Esophagus mucosa (tissue), 1 donor: Measurements from ENCODE around the gene MRPL40. TPM values are rescaled to one million over a fixed set of nuclear protein-coding genes. Genes with fewer than 3 reads are reported as not detected.
"Not testable (repeated sequence)": the region's sequence is repeated elsewhere in the genome, so short reads cannot be mapped to it uniquely, and the experiment has no call there.

ENCODE experiments used
- ATAC-seq: fragments of 200-7000 bp; cut with Tn5 transposase; one replicate; pipeline ENCODE4 v1.9.1; 2020
- total RNA-seq: library from RNA; stranded (reverse); gene quantifications from one replicate; pipeline ENCODE4 v1.2.4, GENCODE V29; 2023
- donor health status: DM: yes; HTN: yes; CAD: no.

The MRPL40 gene
- total RNA-seq, 1 donor from 2014 or later, result 26.4 TPM

GRCh38 chr22:19407649-19408606, 24.4 kb upstream of the MRPL40 start:
- no peak for ATAC-seq

GRCh38 chr22:19410941-19411689, 21.2 kb upstream of the MRPL40 start:
- no peak for ATAC-seq

- no peak for ATAC-seq
Measured at GRCh38 chr22:19411690-19412045, 20.7 kb upstream of the MRPL40 start.

GRCh38 chr22:19412478-19412877, 19.9 kb upstream of the MRPL40 start:
- no peak for ATAC-seq

- ATAC-seq, result no peak
Measured at GRCh38 chr22:19412923-19413322, 19.4 kb upstream of the MRPL40 start.

GRCh38 chr22:19419086-19419463, 13.3 kb upstream of the MRPL40 start:
- peak; percentile 17 for ATAC-seq

- no peak for ATAC-seq
Measured at GRCh38 chr22:19419464-19420178, 12.7 kb upstream of the MRPL40 start.

GRCh38 chr22:19420321-19420720, 12.0 kb upstream of the MRPL40 start:
- ATAC-seq, result no peak

- no peak for ATAC-seq
Measured at GRCh38 chr22:19422440-19423301, 9.7 kb upstream of the MRPL40 start.

GRCh38 chr22:19424186-19424500, 8.2 kb upstream of the MRPL40 start:
- ATAC-seq, result no peak

GRCh38 chr22:19429950-19430889, 2.1 kb upstream of the MRPL40 start:
- no peak for ATAC-seq

GRCh38 chr22:19430890-19431541, 1.3 kb upstream of the MRPL40 start:
- no peak for ATAC-seq

GRCh38 chr22:19431649-19432132, 654 bp upstream of the MRPL40 start, which contains the start of gene HIRA:
HIRA (minus strand) TSS chr22:19431733; CDS start chr22:19431476, 257 bp downstream.
- ATAC-seq, result peak; percentile 74

- ATAC-seq, result no peak
Measured at GRCh38 chr22:19434401-19434800, 2.1 kb downstream of the MRPL40 start.

GRCh38 chr22:19434829-19435580, 2.7 kb downstream of the MRPL40 start:
- ATAC-seq, result no peak

- not testable (repeated sequence) for ATAC-seq
Measured at GRCh38 chr22:19436444-19437161, 4.3 kb downstream of the MRPL40 start.

GRCh38 chr22:19438298-19438697, 6.0 kb downstream of the MRPL40 start:
- no peak for ATAC-seq

- ATAC-seq, result no peak
Measured at GRCh38 chr22:19440411-19441195, 8.3 kb downstream of the MRPL40 start.
